SK-N-DZ (cell line): ENCODE results near the gene PTPRR.

Source experiments
- DNase-seq: peaks from one replicate; pipeline ENCODE4 v3.0.0-alpha.2; 2015; ENCODE audit warnings: low spot score

The PTPRR gene

DNA sequence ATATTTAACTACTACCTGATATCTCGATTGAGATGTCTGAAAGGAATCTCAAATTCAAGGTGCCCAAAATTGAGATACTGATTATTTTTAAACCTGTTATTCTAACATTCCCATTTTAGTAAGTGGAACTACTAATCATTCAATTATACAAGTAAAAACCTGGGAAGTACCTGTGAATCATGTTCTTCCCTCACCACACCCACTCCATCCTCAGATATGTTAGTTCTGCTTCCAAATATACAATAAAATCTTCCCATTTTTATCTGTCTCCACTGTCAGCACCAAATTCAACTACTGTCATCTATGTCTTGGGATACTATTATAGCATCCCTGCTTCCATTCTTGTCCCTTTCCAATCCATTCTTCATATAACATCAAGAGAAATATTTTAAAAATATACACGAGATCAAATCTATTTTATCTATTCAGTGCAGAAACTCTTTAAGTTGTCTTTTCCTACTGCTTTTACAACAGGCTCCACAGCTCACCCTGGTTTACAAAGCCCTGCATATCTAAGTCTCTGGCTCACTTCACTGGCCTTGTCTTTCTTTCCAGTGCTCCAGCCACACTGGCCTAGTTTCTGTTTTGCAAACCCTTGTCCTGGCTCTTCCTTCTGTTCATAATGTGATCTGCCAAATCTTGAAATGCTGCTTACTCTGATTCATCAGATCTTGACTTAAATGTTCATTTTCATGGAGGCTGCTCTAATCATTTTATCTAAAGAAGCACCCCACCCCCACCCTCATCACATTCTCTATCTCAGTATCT lies 122.3 kb downstream of the PTPRR start:
- DNase-seq = no peak

DNA sequence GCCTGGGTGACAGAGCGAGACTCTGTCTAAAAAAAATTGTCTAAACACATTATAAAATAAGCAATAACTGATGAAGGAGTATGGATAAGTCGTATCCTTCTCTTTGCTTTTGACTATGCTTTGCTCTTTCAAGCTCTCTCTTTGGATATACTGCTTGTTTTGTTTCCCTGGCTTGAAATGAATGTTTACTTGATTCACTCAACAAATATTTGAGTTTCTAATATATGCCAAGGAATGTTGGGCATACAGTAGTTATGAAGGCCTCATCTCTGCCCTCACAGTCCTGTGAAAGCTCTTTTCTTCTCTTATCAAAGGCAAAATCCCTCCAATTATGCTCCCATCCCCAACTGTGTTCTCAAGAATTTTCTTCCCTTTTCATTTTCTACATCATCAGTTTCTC lies 123.5 kb downstream of the PTPRR start:
- no peak for DNase-seq

DNA sequence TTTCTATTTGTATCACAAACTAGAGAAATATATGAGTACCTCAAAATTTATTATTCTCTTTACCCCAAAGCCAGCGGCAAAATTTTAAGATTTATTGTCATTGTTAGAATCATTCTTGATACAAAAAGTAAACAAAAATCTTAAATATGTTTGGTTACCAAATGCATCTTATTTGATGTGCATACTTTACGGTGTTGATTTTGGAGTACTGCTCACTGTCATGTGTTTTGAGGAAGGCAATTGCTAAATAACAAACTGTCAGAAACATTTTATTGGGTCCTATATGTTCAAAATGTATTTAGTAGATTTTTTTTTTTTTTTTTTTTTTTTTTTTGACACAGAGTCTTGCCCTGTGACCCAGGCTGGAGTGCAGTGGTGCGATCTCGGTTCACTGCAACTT lies 124.9 kb downstream of the PTPRR start:
- no peak for DNase-seq

DNA sequence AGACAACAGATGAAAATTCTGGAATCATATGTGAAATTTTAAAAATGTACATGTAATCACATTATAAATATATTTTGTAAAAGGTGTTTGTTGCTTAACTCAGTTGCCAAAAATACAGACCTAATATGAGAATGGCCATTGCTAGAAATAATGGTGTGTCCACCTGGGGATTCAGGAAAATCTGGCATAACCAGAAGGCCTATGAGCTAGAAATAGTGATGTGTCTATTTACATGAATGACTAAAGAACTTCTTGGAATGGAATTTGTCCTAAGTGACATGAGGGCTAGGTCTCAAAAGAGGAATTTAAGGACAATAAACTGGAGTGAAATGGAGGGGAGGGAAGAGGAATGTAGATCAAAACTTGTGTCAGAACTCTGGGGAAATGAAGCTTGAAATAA lies 126.4 kb downstream of the PTPRR start:
- no peak for DNase-seq

DNA sequence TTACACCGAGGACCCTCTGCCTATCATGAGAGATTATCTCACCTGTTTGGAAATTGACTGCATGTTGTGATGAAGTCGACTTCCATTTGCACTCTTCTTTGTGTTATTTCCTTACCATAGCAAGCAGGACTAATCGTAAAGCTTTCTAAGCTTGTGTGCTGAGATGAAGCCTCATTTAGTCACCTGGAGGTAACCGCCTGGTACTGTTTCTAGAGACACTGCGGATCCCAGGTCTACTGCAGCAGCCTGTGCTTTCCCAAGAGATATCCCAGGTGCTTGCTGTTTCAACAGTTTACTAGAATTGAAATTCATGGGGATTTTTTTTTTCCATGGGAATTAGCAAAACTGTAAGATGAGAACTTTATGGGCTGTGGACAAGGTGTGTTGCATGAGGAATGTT lies 131.8 kb downstream of the PTPRR start:
- no peak for DNase-seq

DNA sequence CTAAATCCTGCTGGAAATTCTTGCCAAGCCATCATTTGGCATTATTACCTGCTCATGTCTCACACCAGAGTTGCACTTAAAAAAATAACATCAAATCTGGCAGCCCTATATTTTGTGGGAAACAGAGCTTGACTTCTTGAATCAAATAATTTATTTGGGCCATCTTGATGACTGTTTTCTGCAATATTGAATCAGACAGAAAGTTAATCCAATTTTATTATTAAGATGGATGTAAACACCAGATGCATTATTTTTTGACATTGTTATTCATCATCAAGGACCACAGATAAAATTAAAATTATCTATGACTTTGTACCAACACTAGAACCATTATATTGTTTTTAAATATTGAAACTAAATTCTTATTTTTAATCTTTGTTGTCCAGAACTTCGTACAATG lies 132.9 kb downstream of the PTPRR start:
- no peak for DNase-seq

DNA sequence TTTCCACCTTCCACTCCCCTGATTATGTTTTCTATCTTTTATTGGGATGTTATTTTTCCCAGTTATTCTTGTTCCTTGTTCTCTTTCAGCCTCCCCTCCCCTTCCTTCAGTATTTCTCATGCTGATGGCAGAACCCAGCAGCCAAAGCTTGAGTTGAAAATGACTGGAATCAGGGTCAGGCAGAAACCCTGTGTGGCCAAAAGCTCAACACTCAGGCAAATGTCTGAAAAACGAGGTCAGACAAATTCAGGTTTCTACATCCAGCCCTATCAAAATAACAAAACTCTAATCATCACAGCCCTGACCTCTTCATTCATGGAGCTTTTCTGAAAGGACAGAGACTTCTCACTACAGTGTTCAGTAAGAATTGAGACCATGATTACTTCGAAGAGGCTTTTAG lies 134.6 kb downstream of the PTPRR start:
- DNase-seq = no peak

DNA sequence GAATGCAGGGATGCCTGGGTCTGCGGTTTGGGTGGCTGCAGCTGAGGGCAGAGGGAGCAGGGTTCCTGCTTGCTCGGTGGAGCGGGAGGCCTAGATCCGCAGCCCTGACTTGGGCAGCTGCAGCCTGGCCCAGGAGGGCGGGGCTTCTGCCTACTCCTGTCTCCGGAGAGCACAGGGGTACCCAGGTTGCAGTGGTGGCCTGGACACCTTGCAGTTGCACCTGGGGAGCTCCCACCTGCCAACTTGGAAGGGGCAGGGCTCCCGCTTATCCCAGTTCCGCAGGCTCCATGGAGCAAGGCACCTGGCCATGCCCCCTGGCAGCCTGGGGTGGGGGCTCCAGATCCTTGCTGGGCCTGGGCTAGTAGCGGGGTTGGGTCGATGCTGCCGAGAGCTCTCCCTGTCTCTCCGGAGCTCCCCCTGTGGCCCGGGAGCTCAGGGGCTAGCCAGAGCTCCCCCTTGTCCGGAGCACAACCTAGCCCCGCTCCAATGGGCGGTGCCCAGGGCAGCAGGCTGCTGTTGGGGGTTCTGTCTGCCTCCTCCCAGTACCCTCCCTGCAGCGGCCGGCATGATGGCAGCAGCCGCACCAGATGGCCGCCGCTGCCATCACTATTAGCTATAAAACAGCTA lies 136.4 kb downstream of the PTPRR start:
- DNase-seq = no peak

DNA sequence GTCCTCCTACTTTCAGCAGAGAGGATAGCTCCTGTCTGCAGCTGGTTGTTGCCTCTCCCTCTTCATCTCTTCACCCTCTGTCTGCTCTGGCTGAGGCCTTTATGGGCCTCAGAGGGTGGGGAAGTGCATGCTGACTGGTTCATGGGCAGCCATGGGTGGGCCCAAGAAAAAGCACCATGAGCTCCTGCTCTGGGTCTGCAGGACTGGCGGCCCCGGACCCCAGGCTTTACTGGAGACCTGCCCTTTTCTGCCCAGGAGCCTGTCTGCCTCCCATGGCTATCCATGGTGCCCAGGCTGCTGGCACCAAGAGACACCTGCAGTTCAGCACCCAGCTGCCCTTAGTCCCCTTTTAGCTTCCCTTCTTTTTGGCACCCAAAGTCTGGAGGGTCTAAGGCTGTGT lies 137.1 kb downstream of the PTPRR start:
- no peak for DNase-seq

DNA sequence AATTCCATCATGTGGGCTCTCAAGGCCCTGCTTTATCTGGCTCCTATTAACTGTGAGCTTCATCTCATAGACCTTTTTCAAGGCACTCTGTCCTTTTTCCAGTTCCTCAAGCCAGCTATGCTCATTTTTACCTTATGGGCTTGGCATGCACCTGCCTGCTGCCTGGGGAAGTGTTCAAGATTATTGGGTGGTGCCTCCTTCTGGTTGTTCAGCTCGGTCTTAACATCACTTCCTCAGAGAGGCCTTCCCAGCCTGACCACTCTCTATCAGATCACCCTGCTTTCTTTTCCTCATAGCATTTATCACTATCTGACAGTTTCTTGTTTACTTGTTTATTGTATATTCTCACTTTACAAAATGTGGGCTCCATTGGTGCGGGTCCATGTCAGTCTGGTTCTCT lies 141.3 kb downstream of the PTPRR start:
- DNase-seq = no peak

DNA sequence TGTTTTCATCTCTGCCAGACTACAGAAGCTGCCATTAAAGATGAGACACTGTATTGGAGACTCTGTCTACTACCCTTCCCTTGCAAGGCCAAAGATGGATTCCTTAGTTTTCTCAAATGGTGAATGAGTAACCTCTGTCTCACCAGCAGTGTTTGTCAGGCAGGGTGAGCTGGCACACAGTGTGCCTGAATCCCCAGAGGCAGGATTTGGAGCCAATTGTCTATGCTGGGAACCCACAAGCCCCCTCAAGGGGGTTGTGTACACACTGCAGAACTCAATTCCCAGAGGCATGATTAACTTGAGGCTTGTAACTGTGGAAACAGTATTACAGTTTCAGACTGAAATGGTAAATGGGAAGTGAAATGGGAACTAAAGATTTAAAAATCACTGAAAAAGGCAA lies 146.5 kb downstream of the PTPRR start:
- no peak for DNase-seq

DNA sequence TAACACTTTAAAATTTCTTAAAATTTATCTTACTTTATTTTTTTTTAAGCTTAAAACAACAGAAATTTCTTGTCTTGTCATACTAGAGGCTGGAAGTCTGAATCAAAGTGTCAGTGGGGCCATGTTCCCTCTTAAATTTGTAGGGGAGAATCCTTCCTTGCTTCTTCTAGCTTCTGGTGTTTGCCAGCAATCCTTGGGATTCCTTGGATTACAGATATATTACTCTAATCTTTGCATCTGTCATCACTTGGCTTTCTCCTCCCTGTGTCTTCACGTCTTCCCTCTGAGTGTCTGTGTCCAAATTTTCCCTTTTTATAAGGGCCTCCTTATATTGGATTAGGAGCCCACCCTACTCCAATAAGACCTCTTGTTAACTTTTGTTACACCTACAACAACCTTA lies 147.7 kb downstream of the PTPRR start:
- DNase-seq = no peak

DNA sequence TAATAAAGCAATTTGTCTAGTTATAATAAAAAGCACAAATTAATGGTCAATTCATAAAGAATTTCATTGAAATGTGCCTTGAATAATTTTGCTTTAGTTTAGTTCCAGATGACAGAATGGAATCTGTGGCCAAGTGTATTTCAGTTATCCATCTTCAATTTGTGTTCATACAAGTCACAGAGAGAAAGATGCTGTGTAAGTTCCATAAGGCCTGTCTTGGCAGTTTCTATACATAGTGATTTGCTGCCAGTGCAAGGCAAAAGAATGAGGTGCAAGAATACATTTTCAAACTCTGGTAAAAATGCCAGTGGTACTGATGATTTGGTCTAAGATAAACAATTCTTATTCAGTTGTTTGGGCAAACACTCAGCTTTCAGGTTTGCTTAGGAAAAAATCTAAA lies 149.0 kb downstream of the PTPRR start:
- DNase-seq = no peak

DNA sequence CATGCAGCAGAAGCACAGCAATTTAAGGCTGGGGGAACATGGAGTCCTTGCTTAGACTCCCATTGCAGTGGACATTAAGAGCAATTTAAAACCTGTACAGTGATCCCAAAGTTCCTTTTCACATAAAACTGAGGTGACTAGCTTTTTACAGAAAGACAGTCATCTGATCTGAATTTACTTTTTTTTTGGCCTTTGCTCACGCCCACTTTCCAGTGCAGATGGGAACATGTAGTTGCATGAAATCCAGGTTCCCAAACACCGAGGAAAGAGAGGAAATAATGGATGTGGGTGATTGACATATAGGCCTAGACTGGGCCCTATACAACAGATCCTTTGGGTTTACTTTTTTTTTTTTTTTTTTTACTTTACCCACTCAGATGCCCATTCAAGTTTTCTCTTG lies 156.9 kb downstream of the PTPRR start:
- DNase-seq = no peak

DNA sequence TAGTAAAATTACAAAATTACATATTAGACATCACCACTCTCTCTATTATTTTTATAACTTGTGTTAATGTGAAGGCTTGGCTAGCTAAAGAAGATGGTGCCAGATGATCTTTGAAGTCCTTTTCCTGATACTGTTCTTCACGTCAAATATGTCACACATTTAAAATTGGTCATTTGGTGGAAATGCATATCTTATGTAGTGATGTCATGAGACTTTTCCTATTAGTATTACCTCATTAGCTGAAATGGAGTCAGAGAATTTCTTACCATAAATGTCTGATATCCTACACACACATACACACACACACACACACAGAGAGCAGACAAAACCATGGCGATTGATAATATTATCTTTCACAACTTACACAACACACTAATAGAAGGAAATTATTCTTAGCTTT lies 158.5 kb downstream of the PTPRR start:
- no peak for DNase-seq

DNA sequence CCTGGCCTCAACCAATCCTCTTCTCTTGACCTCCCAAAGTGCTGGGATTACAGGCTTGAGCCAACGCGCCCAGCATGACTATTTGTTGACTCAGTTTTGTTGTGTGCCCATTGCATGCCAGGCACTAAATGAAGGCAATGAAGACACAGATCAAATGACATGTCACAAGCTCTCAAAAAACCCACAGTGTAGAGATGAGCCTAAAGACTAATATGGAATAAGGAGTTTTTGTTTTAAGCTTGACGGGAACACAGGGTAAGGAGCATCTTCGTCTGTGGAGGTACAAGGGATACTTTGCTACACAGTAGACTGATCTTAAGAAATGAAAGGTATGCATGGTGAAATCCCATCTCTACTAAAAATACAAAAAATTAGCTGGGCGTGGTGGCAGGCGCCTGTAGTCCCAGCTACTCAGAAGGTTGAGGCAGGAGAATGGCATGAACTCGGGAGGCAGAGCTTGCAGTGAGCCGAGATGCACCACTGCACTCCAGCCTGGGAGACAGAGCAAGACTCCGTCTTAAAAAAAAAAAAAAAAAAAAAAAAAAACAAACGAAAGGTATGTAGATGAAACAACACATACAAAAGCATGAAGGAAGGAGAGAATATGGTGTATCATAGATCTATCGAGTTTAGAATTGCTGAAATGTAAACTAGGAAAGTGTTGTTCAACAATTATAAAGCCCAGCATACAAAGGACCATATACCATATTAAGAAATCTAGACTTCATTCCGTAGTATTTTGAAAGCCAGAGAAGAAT lies 161.2 kb downstream of the PTPRR start:
- no peak for DNase-seq

DNA sequence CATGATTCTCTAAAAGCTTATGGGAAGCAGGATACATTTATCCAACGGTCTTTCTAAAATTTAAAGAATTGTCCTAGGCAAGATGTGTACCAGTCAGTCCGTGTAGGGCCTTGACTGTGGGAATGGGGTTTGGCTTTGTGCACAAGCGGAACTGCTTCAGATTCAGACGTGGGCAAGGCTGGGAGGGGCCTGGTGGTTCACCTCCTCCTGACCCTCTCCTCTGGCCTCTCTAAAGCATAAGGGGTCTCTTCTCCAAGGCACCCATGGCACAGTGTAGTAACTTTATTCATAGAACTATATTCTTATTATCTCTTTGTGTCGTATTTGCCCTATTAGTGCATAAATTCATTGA lies 162.1 kb downstream of the PTPRR start:
- DNase-seq = no peak

DNA sequence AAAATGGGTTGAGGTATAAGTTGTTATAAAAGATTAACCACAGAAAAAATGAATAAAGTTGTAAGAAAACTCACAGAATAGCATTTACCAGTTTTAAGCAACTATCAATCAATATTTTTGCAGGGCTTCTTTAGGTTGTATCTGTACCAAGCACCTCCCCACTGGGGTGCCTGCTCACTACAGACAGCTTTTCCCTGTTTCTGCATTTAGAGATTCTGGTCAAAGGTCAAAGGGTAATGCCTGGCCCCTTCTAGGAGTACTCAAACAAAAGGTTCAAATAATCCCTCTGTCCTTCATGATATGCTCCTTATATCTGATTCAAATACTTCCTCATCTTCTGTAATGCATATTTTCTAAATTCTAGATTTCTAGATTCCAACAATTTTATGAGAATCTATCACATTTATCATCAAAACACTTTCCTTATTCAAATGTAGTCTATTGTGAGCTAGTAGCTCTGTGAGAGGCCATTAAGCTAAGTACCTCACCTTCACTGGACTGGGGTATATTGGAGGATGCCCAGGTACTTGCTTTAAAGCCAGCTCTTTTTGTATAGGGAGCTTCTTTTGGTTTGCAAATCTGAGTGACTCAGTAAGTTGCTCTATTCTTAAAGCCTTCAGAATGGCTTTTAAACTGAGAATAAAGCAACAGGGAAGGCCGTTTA lies 162.6 kb downstream of the PTPRR start:
- DNase-seq = no peak

DNA sequence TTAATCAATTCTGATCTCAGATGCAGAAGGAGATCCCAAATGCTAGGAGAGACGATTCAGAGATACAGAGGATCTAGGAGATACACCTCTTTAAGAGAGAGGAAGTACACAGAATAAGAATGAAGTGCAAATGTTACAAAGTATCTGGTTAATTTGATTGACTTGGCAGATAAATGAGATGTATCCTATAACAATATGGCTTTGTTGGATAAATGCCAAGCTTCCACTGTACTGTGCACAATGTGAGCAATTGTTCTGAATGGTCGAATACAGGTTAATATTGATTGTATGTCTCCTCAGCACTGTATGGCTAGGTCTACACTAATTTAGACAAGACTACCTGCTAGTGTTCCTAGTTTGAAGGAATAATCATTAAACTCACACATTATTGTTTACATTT lies 163.7 kb downstream of the PTPRR start:
- DNase-seq = no peak

DNA sequence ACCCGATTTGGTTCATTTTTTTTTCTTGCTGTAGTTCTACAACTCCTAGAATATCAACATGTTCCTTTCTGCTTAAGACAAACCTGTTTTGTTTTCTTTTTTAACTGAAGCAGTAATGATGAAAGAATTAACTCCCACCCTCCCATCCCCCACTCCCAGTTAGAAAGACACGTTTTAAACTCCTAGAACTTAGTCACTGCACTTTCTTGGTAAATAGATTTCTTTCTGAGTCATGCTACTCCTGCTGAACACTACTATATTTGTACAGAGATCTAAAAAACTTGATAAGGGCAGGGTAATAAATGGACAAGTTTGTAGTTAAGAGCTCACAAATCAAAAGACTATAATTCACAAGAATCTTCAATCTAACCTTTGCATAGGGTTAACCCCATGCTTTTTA lies 164.4 kb downstream of the PTPRR start:
- no peak for DNase-seq

DNA sequence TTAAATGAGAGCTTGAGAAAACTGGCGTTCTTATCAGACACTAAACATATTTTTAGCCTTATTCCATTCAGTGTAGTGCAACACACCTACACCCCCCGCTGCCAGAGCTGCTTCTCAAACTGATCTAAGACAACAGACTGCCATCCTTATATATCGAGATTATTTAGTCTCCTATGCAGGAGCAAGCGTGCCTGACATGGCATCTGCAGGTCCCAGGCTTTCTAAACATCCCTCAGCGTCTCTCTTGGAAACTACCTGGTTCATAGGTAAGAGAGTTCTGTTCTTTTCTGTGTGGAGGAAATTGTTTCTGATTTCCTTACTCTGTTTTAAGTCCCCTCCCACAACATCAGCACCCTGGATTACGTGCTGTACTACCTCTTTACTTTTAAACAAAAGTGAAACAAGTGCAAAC lies 166.2 kb downstream of the PTPRR start:
- DNase-seq = no peak

DNA sequence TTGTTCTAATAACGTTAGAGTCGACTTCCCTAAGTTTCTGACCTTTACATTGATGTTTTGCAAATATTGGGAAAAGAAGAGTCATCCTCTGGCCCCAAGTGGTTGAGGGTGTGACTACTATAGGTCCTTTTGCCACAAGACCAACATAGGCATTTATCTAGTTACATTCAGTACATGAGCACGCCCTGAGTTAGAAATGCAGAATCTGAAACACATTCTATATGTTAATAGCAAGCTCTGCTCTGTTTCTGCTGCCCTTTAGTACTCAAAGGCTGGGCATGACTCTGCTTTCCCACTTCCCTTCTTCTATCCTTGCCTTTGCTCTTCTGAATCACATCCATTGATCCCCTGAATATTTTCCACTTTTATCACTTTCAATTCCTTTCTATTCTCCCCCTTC lies 168.2 kb downstream of the PTPRR start:
- no peak for DNase-seq

DNA sequence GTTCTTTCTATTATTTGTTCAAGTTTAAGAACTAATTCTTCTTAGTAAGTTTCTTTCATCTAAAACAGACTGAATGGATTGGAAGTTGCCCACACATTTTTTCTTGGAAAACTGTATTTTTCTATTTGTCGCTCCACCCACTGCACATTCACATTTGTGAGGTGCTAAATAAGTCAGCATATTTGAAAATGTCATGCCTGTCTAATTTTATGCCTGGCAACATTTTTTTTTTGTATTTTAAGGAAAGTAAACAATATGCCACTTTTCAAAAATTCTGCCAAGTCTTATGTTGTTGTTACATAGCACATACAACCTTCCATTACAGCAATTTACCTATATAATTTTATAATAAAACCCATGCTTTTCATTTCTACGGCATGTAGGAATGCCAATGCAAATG lies 170.6 kb downstream of the PTPRR start:
- no peak for DNase-seq
